ENCODE results near the gene DEFB113.

The DEFB113 gene

GRCh38 chr6:49935387-49935786 is 34.0 kb downstream of the DEFB113 start:
- DNase-seq = no peak

- no peak for DNase-seq
Observed at GRCh38 chr6:49934770-49935169, 34.7 kb downstream of the DEFB113 start.

GRCh38 chr6:49933526-49933925 is 35.9 kb downstream of the DEFB113 start:
- DNase-seq = no peak

DNA sequence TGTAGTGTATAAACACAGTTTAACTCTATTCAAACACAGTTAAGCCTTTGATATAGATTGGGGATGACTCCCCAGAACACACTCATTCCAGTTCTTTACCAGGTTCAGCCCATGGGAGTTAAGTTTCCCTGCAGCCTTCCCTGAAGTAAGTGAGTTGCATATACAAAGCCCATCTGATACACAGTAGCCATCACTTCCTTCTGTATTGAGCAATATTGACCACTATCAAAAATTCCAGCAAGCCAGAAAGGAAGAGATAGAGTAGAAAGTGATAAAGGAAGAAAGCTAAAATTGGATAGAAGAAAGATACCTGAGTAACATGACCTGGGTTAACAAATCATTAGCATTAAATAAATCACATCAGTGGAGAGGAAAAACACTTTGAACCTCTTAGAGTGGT is 40.1 kb downstream of the DEFB113 start:
- DNase-seq = no peak

DNA sequence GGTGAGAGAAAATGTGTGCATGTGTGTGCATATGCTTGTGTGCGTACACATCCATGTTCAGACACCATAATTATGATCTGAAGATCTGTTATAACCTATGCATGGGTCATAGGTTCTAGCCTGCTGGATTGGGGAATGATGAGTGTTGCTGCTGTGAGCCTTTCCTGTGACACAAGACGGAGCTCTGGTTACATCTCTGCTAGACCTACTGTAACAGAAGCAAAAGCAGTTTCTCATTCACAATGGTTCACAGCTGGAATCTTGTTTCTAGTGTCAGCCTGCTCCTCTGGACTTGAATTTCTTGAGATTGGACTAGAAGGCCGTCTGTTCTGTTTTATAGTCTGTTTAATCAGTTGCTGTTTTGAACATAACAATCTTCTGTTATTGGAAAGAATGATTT is 45.6 kb downstream of the DEFB113 start:
- no peak for DNase-seq

GRCh38 chr6:49919935-49920644 is 49.3 kb downstream of the DEFB113 start:
- DNase-seq = no peak

DNA sequence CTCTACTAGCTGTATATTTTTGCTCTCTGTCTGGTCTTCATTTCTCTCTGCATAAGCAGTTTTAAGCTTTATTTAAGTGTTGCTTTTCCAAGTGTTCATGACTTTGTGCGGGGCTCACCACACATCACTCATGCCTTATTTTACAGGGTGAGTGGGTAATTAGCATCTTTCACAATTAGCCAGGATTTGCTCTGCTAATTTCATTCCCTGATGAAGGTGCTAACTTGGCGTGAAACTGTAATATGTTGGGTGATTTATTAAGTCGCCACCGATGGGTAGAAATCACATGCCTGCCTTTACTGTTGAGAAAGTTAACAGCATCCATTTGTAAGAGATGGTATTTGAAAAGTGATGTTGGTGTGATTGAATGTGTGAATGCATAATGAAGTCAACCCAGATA is 50.2 kb downstream of the DEFB113 start:
- DNase-seq = no peak

GRCh38 chr6:49918787-49919186 is 50.6 kb downstream of the DEFB113 start:
- DNase-seq = no peak
